NT2/D1 (cell line): Measurements from ENCODE around the gene PTCD1.
A peak's percentile ranks its signal among the peaks of the same experiment; 100 is the strongest.

Experiments
- DNase-seq: peaks from one replicate; pipeline ENCODE4 v3.0.0-alpha.2; 2011; ENCODE audit warnings: low read depth, low spot score
- H3K27me3 ChIP-seq: 2 replicates; pipeline ENCODE4 v1.6.0; 2011; ENCODE audit warnings: mild to moderate bottlenecking; ENCODE audit not compliant: insufficient read length, insufficient read depth
- H3K36me3 ChIP-seq: 2 replicates; pipeline ENCODE4 v1.6.1; 2011; ENCODE audit warnings: mild to moderate bottlenecking, low read length, mixed read lengths; ENCODE audit not compliant: insufficient read depth, insufficient read length
- H3K4me1 ChIP-seq: 2 replicates; pipeline ENCODE4 v1.5.1; 2011; ENCODE audit not compliant: insufficient read depth, insufficient read length
- H3K4me3 ChIP-seq: 2 replicates; pipeline ENCODE4 v1.5.1; 2011; ENCODE audit warnings: low read depth; ENCODE audit not compliant: insufficient read length
- H3K9ac ChIP-seq: 2 replicates; pipeline ENCODE4 v1.6.0; 2011; ENCODE audit warnings: low read depth; ENCODE audit not compliant: insufficient read length
- H3K9me3 ChIP-seq: 2 replicates; pipeline ENCODE4 v1.5.1; 2011; ENCODE audit warnings: mild to moderate bottlenecking, low read length; ENCODE audit not compliant: insufficient read depth
- SUZ12 ChIP-seq: IDR thresholded peaks from 2 replicates; pipeline ENCODE4 v1.6.1; 2011; ENCODE audit not compliant: insufficient read length, insufficient read depth; ENCODE audit errors: extremely low read depth
- YY1 ChIP-seq: IDR thresholded peaks from 2 replicates; pipeline ENCODE4 v1.6.1; 2011; ENCODE audit not compliant: insufficient read length, insufficient read depth
- ZNF274 ChIP-seq: IDR thresholded peaks from 2 replicates; pipeline ENCODE4 v1.6.1; 2011; ENCODE audit warnings: mild to moderate bottlenecking, low read depth, low read length

PTCD1 gene

GRCh38 chr7:99397297-99397983, 41.2 kb downstream of the PTCD1 start:
- no peak for TF ChIP-seq ZNF274
- TF ChIP-seq YY1: no peak
- TF ChIP-seq SUZ12: no peak

GRCh38 chr7:99396418-99397296, 41.9 kb downstream of the PTCD1 start:
- Histone ChIP-seq H3K36me3 (peaks cover 86% of the 10 kb centered on the region), H3K4me1 (peaks cover 13% of the 10 kb centered on the region), H3K27me3 (no peaks in the 10 kb centered on the region), H3K9ac (no peak overlapping the region), H3K9me3 (no peaks in the 10 kb centered on the region), H3K4me3 (no peak overlapping the region)
- TF ChIP-seq SUZ12 (no peak), YY1 (no peak), ZNF274 (no peak)
- no peak for DNase-seq

More at GRCh38 chr7:99397297-99397983, 41.2 kb downstream of the PTCD1 start:
- H3K9ac ChIP-seq: no peak overlapping the region
- H3K4me1 ChIP-seq: peaks cover 10% of the 10 kb centered on the region
- H3K9me3 ChIP-seq: no peaks in the 10 kb centered on the region
- DNase-seq: no peak
- H3K4me3 ChIP-seq: no peak overlapping the region
- H3K36me3 ChIP-seq: peaks cover 86% of the 10 kb centered on the region
- H3K27me3 ChIP-seq: no peaks in the 10 kb centered on the region

GRCh38 chr7:99395616-99396327, 42.8 kb downstream of the PTCD1 start:
- Histone ChIP-seq H3K27me3 (no peaks in the 10 kb centered on the region), H3K4me1 (peaks cover 13% of the 10 kb centered on the region), H3K9me3 (no peaks in the 10 kb centered on the region), H3K36me3 (peaks cover 87% of the 10 kb centered on the region), H3K4me3 (no peak overlapping the region), H3K9ac (no peak overlapping the region)
- TF ChIP-seq YY1: no peak
- no peak for TF ChIP-seq SUZ12
- no peak for TF ChIP-seq ZNF274
- no peak for DNase-seq

GRCh38 chr7:99394188-99394502, 44.5 kb downstream of the PTCD1 start:
- Histone ChIP-seq H3K36me3 (peaks cover 86% of the 10 kb centered on the region), H3K9me3 (no peaks in the 10 kb centered on the region), H3K4me1 (peaks cover 13% of the 10 kb centered on the region), H3K27me3 (no peaks in the 10 kb centered on the region), H3K9ac (peak overlapping the region; percentile 50), H3K4me3 (no peak overlapping the region)
- TF ChIP-seq SUZ12 (no peak), YY1 (no peak), ZNF274 (no peak)
- DNase-seq: no peak

- no peaks in the 10 kb centered on the region for H3K27me3 ChIP-seq
- DNase-seq: peak; percentile 73
- TF ChIP-seq SUZ12: no peak
- no peak for TF ChIP-seq YY1
- no peak for TF ChIP-seq ZNF274
- peaks cover 13% of the 10 kb centered on the region for H3K4me1 ChIP-seq
- no peaks in the 10 kb centered on the region for H3K9me3 ChIP-seq
- peak overlapping the region; percentile 50 for H3K9ac ChIP-seq
- peaks cover 81% of the 10 kb centered on the region for H3K36me3 ChIP-seq
- H3K4me3 ChIP-seq: peak overlapping the region; percentile 18
These were observed 45.0 kb downstream of the PTCD1 start for GRCh38 chr7:99393355-99394187.

GRCh38 chr7:99392659-99393354, 45.8 kb downstream of the PTCD1 start:
- peak overlapping the region; percentile 18 for H3K4me3 ChIP-seq
- peak overlapping the region; percentile 17 for H3K9ac ChIP-seq
- TF ChIP-seq ZNF274: no peak
- TF ChIP-seq SUZ12: no peak
- no peak for TF ChIP-seq YY1
- H3K4me1 ChIP-seq: peaks cover 13% of the 10 kb centered on the region
- no peaks in the 10 kb centered on the region for H3K9me3 ChIP-seq
- no peaks in the 10 kb centered on the region for H3K27me3 ChIP-seq
- peaks cover 82% of the 10 kb centered on the region for H3K36me3 ChIP-seq
- DNase-seq: peak; percentile 67
